ENCODE results near the gene TGIF2LY.
"Not testable (repeated sequence)": the region's sequence is repeated elsewhere in the genome, so short reads cannot be mapped to it uniquely, and the experiment has no call there.

- not testable (repeated sequence) for TF ChIP-seq CTCF (IDR thresholded peaks at IDR 0.05; ENCODE audit: poor library complexity, severe bottlenecking); EP300 (conservative IDR thresholded peaks at IDR 0.05; ENCODE audit: poor library complexity, severe bottlenecking); POLR2AphosphoS5 (IDR thresholded peaks at IDR 0.05); REST (IDR thresholded peaks at IDR 0.05; ENCODE audit: borderline replicate concordance); SMC3 (conservative IDR thresholded peaks at IDR 0.05; ENCODE audit: poor library complexity); RAD21 (conservative IDR thresholded peaks at IDR 0.05); EZH2 (IDR thresholded peaks at IDR 0.05; ENCODE audit: borderline replicate concordance, insufficient read depth, low read length, poor library complexity, severe bottlenecking); MXI1 (conservative IDR thresholded peaks at IDR 0.05; ENCODE audit: poor library complexity, severe bottlenecking); TAF1 (IDR thresholded peaks at IDR 0.05; ENCODE audit: low read depth)
These were observed at the start of gene TGIF2LY for GRCh38 chrY:3578767-3579166.
